HPDE6-E6E7 (cell line): ENCODE data around the gene TEAD3.
"Not testable (repeated sequence)": the region's sequence is repeated elsewhere in the genome, so short reads cannot be mapped to it uniquely, and the experiment has no call there.

Experiments
- DNase-seq: peaks from one replicate; pipeline ENCODE4 v3.0.0; 2011; ENCODE audit warnings: missing footprints; ENCODE audit errors: extremely low spot score

TEAD3 gene

GRCh38 chr6:35496841-35497570 is at the start of gene TEAD3:
Gene TEAD3, minus strand, starts transcription at chr6:35497079.
- DNase-seq, result peak; percentile 83

DNA sequence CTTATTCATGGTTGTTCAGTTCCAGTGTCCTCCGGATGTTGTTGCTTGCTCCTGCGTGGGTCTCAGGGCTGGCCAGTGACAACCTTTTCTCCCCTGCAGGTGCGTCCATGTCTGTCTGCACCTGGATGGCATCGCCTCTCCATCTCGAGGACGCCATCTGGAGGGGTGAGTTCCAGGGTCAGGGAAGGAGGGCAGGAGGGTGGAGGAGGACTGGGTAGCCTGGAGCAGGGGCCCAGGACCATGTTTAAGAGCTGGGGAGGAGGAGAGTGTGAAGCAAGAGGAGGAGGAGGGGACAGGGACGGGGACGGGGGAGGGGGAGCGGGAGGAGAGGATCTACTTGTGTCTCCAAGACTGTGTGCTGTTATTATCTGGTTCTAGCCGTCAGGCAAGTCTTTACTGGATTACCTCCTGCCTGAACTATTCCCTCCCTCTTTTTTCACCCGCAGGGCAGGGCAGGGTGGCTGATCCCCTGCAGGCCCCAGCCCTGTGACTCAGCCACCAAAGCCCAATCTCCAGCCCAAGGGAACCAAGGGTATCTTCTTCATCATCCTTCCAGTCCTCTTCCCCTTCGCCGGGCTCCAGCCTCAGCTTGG is 48.0 kb upstream of the TEAD3 start:
- peak; percentile 40 for DNase-seq

- no peak for DNase-seq
Observed at GRCh38 chr6:35543459-35544193, 46.7 kb upstream of the TEAD3 start.

DNA sequence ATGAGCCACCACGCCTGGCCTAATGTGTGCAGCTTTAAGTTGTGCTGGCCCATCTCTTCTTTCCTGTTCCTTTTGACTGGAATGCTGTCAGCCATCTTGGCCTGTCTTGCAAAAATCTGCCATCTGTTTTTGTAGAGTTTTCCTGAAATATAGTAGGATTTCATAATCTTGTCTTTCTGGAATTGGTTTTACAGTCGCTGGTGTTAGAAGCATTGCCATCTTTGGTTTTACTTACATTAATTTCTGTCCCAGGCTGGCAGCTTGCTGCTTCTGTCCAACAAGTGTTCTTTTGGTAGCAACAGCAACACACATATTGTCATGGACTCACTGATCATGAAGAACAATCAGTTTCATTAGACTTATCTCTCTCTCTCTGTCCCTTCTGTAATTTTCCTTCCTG is 45.0 kb upstream of the TEAD3 start:
- no peak for DNase-seq

DNA sequence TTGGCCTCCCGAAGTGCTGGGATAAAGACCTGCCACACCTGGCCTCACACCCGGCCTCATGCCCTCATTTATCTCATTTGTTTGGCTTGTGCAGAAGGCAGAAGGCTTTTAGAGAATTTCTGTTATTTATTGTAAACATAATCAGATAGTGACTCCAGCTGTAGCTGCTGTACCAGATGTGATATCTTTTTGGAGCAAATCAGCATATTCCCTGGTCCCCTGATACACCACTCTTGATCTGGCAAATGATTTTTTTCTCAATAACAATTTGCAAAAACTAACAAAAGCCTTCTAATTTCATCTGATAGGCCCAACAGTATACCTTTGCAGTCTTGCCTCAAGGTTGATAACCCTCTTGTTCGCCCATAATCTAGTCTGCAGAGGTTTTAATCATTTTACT is 42.3 kb upstream of the TEAD3 start:
- no peak for DNase-seq

DNA sequence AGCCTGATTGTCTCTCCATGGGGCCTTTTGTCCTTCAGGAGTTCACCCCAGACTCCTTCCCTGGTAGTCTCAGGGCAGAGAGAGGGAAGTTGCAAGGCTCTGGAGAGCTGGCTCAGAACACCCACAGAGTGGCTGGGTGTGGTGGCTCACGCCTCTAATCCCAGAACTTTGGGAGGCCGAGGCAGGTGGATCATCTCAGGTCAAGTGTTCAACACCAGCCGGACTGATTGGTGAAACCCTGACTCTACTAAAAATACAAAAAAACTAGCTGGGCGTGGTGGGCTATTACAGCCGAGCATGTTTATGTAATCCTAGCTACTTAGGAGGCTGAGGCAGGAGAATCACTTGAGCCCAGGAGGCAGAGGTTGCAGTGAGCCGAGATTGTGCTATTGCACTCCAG is 39.0 kb upstream of the TEAD3 start:
- DNase-seq, result not testable (repeated sequence)

DNA sequence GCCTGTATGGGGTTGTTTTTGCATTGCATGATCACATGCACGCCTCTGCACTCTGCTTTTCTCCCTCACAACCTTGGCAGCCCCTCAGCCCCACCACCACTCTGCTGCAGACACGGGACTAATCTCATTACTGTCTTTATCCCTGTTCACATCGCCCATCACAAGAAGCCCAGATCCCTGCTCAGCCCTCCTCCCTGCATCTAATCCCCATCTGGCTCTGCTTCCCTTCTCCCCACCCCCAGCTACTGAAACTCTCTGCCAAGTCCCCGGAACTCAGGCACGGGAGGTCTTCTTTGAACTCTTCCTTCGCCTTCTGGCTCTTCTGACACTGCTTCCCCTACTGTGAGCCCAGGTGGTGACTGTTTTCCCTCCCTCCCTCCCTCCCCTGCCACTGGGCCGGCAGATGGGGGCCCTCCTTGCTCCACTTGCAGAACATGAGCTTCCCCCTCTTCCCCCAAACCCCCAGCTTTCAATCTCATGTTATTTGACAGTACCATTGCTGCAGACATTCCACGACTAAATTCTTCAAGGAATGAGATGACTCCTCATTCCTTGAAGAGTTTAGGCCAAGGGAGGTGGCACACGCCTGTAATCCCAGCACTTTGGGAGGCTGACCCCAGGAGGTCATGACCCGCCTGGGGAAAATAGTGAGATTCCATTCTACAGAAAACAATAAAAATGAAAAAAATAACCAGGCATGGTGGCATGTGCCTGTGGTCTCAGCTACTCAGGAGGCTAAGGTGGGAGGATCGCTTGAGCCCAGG is 37.7 kb upstream of the TEAD3 start:
- no peak for DNase-seq

- no peak for DNase-seq
Observed at GRCh38 chr6:35533981-35534380, 37.1 kb upstream of the TEAD3 start.

GRCh38 chr6:35532126-35532525 is 35.2 kb upstream of the TEAD3 start:
- DNase-seq, result no peak

- no peak for DNase-seq
Observed at GRCh38 chr6:35524380-35525020, 27.6 kb upstream of the TEAD3 start.

DNA sequence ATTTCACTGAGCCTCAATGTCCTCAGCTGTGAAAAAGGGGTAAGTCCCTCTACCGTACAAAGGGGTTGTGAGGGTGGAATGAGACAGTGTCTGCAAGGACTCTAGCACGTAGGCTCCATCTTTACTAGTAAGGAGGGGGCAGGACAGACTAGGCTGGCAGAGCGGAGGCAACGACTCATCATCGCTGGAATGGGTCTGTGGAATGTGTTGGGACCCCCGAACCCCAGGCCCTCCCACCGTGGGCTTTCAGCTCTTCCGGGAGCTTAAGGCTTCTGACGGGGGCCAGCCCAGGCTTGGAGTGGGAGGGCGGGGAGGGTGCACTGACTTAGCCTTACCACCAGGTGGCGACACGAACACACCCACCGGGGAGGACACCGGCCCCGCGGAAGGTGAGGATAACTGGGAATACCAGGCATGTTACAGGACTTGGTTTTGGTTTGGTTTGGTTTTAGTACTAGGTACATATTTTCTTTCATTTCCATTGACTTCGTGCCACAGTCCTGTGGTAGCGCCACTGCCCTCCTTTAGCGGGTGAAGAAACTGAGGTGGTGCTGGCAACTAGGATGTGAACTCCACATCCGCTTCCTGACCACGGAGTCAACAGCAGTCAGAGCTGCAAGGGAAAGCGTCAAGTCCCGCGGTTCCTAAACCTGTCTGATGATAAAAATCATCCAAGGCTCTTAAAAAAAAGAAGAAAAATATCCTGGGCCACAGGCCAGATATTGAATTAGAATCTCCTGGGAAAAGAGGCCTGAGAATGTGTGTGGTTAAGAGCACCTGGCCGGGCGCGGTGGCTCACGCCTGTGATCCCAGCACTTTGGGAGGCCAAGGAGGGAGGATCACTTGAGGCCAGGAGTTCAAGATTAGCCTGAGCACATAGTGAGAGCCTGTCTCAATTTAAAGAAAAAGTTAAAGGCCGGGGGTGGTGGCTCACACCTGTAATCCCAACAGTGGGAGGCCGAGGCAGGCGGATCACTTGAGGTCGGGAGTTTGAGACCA is 26.1 kb upstream of the TEAD3 start:
- peak; percentile 87 for DNase-seq

DNA sequence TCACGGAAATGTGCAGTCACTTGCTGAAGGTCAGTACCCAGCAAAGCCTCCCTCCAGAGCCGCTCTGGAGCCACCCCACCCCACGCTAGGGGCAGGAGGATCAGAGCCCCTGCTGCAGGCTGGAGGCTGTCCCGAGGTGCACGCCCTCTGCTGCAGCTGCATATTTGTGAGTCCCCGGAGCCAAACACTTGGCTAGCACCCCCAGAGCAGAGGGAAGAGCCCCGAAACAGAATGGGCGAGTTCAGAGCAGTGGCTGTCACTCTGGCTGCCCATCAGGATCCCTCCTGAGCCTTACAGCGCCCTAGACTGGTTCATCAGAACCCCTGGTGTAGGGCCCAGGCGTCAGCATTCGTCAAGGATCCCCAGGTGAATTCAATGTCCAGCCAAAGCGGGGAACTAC is 25.3 kb upstream of the TEAD3 start:
- no peak for DNase-seq

GRCh38 chr6:35521235-35521634 is 24.4 kb upstream of the TEAD3 start:
- DNase-seq, result no peak

GRCh38 chr6:35519313-35520015 is 22.6 kb upstream of the TEAD3 start:
- no peak for DNase-seq

DNA sequence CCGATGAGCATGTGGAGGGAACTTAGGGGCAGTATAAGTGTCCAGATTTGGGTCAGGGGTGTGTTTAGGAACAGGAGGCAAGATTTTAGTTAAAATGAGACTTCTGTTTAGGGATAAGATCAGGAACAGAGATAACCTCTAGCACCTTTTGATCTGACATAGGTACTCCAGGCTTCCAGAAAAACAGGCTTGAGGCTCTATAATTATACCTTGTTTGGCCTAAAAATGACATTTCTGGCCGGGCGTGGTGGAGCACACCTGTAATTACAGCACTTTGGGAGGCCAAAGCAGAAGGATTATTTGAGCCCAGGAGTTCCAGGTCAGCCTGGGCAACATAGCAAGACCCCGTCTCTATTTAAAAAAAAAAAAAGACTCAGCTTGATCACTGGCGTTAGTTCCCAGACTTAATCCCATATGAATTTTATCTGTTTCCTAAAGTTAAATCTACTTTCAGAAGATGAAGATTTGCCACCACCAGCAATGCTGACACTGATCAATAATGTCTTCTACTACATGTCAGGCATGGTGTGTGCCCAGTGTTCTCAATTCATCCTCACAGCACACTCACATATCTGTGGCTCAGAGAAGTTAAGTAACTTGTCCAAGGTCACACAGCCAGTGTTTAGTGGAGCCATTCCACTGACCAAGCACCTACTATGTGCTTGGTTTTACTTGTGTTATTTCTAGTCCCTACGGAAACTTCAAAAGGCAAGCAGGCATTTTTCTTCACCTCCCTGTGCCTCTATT is 21.9 kb upstream of the TEAD3 start:
- DNase-seq, result no peak

DNA sequence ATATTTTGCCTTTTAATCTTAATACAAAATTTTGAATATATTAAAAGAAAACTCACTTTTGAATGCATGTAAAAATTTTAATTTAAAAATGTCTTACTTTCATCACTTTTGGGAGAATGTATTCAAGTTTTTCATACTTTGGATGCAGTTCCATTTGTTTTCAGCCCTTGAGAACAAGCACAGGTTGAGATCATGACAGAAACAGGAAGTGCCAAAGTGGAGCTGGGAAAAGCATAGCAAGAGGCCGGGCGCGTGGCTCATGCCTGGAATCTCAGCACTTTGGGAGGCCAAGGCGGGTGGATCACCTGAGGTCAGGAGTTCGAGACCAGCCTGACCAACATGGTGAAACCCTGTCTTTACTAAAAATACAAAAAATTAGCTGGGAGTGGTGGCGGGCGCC is 21.1 kb upstream of the TEAD3 start:
- DNase-seq, result not testable (repeated sequence)

DNA sequence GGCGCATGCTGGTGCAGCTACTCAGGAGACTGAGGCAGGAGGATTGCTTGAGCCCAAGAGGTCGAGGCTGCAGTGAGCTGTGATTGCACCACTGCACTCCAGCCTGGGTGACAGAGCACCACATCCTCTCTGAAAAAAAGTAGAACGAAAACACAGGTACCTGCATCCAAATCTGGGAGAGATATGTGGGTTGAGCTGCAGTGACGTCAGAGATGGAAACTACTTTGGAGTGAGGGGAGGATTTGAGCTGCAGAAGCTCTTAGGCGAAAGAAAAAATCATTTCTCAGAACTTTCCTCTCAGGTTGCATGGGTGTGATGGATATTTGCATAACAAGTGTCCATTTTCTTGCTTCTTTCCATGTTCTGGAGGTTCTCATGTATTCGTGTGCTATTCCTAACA is 19.8 kb upstream of the TEAD3 start:
- no peak for DNase-seq

GRCh38 chr6:35515939-35516338 is 19.1 kb upstream of the TEAD3 start:
- DNase-seq, result not testable (repeated sequence)

DNA sequence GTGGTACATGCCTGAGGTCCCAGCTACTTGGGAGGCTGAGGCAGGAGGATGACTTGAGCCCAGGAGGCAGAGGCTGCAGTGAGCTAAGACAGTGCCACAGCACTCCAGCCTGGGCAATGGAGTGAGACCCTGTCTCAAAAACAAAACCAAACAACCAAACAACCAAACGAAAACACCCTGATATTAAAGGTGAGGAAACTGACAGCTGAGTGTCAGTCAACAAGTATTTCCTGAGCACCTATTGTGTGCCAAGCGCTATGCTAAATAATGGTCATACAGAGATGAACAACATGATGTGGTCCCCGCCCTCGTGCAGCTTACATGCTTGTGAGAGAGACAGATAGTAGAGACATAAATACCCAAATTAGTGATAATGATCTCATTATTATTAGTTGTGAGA is 17.7 kb upstream of the TEAD3 start:
- no peak for DNase-seq
